GM12872 (cell line): ENCODE results near the gene PAXX.

Experiments used
- TF ChIP-seq, protein P1 (sequence below): IDR thresholded peaks from 3 replicates; pipeline ENCODE4 v1.5.1; 2011; ENCODE audit warnings: low read depth, mild to moderate bottlenecking, low read length, moderate library complexity; ENCODE audit not compliant: insufficient read depth

The PAXX gene

DNA sequence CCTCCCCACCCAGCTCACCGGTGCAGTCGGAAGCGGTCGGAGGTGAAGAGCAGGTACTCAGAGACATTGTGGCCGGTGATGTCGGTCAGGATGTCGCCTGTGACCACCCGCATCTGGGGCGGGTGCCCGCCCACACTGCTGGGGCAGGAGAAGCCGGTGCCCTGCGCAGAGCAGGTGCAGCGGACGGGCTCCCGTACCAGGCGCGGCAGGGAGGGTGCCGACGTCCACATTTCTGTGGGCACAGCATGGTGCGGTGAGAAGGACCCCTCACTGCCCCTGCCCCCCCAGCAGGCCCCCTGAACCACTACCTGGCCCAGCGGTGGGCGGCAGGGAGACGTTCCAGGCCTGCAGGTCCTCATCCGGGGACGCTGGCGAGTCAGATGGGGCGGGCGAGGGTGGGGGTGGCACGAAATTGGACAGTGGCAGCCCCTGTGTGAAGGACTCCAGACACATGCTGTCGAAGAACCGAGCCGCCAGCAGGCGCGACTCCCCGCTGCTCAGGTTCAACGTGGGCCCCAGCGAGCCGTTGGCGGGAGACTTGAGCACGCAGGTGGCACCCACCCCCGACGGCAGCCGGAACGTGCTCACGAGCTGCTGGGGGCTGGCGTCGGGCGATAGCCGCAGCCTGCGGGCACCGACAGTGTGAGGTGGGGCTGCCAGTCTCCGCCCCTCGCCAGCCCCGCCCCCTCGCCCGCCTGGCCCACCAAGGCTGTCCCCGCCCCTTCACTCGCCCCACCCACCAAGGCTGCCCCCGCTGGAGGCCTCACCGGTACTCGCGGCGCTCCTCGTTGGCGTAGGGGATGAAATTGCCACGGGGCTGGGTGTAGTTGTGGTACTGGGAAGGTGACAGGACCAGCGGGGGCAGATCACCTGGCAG, 20.7 kb downstream of the PAXX start:
- TF ChIP-seq, protein P1, sequence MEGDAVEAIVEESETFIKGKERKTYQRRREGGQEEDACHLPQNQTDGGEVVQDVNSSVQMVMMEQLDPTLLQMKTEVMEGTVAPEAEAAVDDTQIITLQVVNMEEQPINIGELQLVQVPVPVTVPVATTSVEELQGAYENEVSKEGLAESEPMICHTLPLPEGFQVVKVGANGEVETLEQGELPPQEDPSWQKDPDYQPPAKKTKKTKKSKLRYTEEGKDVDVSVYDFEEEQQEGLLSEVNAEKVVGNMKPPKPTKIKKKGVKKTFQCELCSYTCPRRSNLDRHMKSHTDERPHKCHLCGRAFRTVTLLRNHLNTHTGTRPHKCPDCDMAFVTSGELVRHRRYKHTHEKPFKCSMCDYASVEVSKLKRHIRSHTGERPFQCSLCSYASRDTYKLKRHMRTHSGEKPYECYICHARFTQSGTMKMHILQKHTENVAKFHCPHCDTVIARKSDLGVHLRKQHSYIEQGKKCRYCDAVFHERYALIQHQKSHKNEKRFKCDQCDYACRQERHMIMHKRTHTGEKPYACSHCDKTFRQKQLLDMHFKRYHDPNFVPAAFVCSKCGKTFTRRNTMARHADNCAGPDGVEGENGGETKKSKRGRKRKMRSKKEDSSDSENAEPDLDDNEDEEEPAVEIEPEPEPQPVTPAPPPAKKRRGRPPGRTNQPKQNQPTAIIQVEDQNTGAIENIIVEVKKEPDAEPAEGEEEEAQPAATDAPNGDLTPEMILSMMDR = no peak

- TF ChIP-seq, protein P1 = no peak
These were observed 21.3 kb downstream of the PAXX start for GRCh38 chr9:137013571-137013940.

- TF ChIP-seq, protein P1 = no peak
These were observed 21.9 kb downstream of the PAXX start for GRCh38 chr9:137014166-137014565.

DNA sequence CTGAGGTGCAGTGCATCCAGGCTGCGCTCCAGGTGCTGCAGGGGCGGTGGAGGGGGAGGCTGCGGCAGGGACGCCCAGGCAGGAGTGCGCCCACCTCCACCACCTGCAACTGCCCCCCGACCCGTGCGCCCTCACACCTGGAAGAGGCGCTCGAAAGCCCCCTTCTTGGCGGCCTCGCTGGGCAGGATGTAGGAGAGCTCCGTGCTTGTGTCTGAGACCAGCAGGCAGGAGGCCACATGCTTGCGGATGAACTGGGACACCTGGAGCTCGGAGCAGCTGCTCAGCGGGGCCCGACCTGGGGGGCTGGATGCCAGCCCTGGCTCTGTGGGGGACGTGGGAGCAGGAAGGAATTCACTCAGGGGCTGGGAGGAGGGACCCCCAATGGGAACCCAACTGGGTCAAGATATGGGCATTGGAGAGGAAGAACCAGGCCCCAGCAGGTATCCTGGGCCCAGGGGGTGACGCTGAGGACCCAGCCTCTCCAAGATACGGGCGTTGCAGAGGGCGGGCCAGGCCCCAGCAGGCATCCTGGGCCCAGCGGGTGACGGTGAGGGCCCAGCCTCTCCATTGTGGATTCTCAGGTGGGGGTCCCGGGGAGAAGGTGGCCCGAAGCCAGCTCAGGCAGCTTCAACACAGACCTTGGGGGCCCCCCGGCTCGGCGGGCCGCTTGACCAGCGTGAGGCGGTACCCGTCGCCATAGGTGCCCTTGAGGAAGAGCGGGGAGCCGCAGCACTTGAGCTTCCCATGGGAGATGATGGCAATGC, 22.7 kb downstream of the PAXX start:
- TF ChIP-seq, protein P1 = no peak

DNA sequence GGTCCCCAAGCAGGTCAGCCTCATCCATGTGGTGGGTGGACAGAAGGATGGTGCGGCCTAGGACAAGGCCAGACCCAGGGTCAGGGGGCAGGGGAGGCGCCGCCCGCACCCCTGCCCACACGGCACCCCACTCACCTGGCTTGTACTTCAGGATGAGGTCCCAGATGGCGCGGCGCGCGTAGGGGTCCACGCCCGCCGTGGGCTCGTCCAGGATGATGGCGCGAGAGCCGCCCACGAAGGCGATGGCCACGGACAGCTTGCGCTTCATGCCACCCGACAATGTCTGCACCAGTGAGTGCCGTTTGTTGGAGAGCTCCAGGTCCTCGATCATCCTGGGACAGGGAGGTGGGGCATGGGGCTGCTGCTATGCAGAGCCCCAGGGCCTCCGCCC, 23.3 kb downstream of the PAXX start:
- TF ChIP-seq, protein P1 = no peak

- TF ChIP-seq, protein P1 = no peak
These were observed 23.8 kb downstream of the PAXX start for GRCh38 chr9:137015976-137016375.

GRCh38 chr9:137016436-137016835, 24.2 kb downstream of the PAXX start:
- TF ChIP-seq, protein P1 = no peak
